GM18870 (cell line): Measurements from ENCODE around the gene LCLAT1.
A peak's percentile ranks its signal among the peaks of the same experiment; 100 is the strongest.
"Not testable (repeated sequence)": the region's sequence is repeated elsewhere in the genome, so short reads cannot be mapped to it uniquely, and the experiment has no call there.

Source experiments
- ATAC-seq: cut with Tn5 transposase; IDR thresholded peaks from one replicate; pipeline ENCODE4 v1.9.1; 2021; ENCODE audit warnings: moderate library complexity; ENCODE audit not compliant: unreplicated experiment

Gene LCLAT1

DNA sequence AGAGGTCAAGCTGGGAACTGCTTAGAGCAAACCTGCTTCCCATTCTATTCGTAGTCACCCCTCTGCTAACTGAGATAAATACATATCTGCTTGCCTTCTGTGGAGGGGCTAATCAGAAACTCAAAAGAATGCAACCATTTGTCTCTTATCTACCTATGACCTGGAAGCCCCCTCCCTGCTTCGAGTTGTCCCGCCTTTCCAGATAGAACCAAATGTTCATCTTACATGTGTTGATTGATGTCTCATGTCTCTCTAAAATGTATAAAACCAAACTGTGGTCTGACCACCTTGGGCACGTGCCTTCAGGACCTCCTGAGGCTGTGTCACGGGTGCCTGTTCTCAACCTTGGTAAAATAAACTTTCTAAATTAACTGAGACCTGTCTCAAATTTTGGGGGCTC lies 66.6 kb downstream of the LCLAT1 start:
- not testable (repeated sequence) for ATAC-seq

DNA sequence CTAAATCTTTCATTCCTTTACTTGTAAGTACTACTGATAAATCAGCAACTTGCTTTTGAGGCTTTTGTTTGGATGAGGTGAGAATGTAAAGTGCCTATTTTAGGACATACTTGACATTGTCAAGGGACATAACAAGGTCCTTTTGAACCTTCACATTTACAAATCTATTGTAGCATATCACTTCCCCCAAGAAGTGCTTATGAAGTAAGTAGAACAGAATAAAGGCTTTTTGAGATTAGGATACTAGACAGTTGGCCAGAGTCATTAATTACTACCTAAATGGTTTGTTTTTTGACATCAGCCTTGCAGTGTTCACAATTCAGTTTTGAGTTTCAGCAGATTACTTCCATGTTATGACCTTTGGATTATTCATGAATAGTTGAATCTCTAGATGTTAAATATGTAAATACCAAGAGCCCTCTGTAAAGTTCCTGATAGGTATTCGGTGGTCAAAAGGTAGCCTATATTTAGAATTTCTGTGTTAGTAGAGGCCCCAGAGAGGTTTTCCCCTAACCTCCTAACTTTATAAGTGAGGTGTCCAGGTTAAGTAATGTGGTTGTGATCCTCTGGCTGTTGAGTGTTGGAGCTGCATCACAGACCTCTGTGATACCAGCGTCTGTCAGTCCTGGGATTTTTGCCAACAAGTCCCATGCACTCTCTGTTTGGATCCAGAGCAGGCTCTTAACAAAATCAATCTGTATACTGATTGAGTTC lies 67.2 kb downstream of the LCLAT1 start:
- ATAC-seq, result peak; percentile 63

DNA sequence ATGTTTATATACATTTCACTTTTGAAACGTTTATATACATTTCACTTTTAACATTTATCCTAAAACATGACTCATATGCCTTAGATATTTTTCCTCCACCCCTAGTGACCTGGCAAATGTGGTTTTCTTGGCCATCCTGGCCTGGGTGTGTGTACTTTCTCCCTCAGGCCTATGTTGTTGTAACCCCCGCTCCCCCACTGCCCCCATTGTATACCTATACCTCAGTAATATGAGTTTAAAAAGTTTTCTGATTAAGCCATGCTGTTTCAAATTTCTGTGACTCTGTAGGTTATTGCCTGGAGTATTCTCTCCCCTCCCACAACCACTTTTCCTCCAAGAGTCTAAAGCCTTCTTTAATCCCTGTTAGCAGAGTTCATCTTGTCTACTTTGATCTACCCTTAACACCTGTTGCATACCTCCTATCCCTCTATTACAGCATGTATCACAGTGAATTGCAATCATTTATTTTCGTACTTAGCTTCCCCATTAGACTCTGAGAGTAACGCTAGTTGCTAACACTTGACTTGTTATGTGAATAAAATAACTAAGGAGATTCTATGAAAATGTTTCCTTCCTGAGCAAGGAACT lies 67.9 kb downstream of the LCLAT1 start:
- ATAC-seq, result no peak

DNA sequence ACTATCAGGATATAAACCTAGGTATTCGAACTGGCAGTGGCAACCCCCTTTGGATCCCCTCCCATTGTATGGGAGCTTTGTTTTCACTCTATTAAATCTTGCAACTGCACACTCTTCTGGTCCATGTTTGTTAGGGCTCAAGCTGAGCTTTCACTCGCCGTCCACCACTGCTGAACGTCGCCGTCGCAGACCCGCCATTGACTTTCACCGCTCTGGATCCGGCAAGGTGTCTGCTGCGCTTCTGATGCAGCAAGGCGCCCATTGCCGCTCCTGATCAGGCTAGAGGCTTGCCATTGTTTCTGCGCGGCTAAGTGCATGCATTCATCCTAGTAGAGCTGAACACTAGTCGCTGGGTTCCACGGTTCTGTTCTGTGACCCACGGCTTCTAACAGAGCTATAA lies 69.1 kb downstream of the LCLAT1 start:
- ATAC-seq, result no peak

DNA sequence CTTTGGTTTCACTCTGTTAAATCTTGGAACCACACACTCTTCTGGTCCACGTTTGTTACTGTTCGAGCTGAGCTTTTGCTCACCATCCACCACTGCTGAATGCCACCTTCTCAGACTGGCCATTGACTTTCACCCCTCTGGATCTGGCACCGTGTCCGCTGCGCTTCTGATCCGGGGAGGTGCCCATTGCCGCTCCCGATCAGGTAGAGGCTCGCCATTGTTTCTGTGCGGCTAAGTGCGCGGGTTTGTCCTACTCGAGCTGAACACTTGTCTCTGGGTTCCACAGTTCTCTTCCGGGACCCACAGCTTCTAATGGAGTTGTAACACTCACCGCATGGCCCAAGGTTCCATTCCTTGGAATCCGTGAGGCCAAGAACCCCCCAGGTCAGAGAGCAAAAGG lies 72.8 kb downstream of the LCLAT1 start:
- ATAC-seq, result no peak

DNA sequence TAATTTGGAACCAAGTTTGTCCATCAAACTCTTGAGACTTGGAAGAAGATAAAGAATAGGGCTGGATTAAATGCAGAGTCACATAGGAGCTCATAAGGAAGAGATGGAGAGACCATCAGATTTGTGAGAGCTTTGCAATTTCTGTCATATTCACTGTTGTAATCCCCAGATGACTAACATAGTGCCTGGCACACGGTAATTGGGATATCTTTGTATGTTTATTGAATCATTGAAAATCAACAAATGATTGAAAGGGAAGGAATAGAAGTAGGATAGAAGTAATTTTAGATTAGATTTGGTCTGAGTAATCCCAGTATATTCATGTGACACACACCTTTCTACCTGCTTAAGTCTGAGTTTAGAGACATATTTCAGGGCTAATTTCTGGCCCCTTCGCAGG lies 75.4 kb downstream of the LCLAT1 start:
- ATAC-seq, result no peak

DNA sequence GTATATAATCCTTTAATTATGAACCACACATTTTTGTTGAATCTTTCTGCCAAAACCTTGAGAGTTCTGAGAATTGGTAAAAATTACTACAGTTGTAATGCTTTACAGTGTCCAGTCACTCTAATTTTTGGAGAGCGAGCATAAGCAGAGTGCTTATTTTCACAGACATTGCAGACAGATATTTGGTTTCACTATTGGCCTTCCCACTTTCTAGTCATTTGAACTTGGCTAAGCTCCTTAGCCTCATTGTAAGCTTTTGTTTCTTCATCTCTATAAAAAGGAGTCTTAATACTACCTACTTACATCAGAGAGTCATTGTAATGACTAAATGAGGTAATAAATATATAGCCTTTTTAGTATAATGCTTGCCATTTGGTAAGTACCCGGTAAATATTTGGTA lies 80.4 kb downstream of the LCLAT1 start:
- no peak for ATAC-seq

DNA sequence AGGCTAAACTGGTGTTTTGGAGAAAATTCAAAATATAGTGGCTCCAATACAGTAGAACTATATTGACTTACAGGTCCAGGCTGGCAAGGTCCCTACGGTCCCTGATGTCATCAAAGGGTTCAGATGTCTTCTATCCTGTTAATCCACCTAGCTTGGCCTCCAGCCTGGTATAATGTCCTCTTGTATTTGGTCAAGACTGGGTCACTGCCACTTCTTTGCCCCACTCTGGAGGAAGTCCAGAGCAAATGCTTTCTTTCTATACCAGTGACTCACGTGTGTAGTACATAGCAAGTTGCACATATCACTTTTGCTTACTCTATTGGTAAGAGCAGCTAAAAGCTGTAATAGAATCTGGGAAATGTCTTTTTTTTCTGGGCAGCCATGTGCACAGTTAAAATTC lies 80.8 kb downstream of the LCLAT1 start:
- ATAC-seq, result no peak

DNA sequence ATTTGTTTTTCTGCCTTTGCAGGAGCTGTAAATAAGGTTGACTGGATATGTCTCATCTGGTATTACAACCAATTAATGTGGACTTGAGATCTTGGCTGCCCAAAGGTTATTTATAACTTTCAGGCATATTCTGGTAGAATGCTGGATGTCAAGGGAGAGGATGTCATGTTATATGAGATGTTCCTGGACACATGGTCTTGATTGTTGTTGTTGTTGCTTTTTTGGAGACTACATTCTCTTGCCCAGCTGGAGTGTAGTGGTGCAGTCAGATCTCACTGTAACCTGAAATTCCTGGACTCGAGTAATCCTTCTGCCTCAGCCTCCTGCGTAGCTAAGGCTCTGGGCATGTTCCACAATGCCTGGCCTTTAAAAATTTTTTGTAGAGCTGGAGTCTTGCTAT lies 83.3 kb downstream of the LCLAT1 start:
- no peak for ATAC-seq

DNA sequence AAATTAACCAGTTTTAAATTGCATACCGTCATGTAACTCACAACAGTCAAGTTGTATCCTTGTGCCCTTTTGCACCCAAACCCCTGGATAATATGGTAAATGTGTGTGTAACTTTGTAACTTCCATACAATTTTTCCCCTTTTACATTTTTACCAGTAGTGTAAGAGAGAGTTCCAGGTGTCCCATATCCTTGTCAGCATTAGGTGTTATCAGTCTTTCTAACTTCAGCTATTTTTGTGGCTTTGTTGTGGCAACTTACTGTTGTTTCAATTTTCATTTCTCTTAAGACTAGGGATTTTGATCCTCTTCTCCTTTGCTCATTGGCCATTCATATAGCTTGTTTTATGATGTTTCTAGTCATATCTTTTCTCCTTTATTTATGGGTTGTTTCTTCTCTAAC lies 94.6 kb downstream of the LCLAT1 start:
- ATAC-seq, result no peak

DNA sequence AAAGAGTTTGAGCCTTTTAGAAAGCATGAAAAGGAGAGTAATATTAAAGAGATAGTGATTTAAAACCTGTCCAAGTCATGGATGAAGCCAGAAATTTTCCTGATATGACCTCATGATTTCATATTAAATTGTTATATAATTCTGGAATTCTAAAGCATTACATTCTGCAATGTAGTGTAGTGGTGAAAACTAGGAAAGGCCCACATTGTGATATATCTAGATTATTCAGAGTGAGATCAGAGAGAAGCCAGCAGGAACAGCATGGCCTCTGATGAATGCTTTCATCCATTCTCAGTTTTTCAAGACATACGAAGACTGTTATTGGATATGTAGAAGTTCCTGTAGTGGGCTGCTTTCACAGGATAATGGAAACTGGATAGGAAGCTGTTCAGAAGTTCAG lies 98.8 kb downstream of the LCLAT1 start:
- no peak for ATAC-seq

DNA sequence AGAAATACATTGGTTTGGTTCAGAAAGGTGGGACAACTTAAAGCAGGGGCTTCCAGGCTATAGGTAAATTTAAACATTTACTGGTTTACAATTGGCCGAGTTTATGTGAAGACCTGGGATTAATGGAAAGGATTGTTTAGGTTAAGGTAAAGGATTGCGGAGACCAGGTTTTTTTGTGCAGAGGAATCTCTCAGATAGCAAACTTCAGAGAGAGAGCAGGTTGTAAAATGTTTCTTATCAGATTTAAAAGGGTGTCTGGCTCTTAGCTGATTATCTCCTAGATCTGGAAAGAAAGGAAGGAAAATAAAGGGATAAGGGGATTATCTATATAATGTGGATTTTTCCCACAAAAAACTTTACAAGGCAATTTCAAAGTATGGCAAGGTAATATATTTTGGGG lies 101.3 kb downstream of the LCLAT1 start:
- ATAC-seq, result no peak

DNA sequence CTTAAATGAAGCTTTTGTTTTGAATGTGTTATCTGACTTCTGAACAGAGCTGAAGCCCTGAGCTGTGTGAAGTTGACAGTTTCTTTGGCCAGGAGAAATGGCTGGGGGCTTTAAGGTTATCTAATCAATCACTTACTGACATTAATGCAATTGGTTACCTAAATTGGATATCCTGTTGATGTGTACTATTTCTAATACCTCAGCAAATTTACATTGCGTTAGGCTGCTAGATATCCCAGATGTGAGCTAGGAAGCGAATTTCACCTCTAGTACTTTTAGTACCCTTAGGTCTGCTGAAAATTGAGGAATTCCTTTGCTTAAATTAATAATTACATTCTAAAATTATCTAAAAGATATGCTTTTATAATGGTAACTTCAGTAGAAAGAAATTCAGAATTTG lies 102.0 kb downstream of the LCLAT1 start:
- no peak for ATAC-seq

DNA sequence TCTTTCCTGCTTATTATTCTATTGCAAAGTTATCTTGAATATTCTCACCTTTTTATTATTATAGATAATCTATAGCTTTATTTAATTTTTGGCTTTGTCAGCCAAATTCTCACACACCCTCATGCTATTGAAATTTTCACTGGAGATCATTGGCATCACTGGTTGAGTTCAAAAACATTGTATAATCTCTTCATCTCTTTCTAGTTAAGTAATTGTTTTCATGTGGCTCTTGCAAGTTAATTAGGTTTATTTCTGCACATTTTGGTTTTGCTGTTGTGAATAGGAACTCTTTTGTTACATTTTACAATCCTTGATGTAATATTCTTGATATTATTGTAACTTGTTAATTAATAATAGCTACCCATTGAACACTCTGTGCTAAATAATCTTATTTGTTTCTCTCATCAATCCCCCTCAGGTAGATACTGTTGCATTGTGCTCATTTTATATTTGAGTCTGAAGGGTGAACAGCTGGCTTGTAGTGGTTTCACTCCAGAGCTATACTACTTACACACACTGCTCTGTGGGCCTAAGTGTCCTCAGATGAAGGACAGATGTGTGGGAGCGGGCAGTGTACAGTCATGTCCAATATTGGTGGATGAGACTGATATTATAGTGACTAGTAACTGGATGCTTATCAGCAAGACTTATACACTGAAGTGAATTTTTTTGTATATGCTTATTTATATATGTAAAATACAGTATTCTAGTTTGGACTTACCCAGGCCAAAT lies 112.7 kb downstream of the LCLAT1 start:
- ATAC-seq, result no peak

DNA sequence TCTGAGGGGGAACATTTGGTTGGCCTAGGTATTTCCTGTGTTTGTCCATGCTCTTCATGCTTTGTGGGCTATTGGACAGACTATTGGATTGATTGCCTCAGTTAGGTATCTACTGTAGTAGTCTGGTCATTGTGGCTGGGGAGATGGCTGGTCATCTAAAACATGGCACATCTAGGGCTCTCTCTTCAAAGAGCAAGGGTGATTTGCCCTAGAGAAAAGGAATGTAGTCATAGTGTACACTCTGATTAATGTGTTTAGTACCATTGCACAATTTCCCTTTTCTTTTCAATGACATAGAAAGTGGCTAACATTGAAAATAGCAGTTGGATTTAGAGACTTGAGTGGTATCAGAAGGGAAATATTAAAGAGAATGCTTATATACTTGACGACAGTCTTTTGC lies 114.3 kb downstream of the LCLAT1 start:
- no peak for ATAC-seq

DNA sequence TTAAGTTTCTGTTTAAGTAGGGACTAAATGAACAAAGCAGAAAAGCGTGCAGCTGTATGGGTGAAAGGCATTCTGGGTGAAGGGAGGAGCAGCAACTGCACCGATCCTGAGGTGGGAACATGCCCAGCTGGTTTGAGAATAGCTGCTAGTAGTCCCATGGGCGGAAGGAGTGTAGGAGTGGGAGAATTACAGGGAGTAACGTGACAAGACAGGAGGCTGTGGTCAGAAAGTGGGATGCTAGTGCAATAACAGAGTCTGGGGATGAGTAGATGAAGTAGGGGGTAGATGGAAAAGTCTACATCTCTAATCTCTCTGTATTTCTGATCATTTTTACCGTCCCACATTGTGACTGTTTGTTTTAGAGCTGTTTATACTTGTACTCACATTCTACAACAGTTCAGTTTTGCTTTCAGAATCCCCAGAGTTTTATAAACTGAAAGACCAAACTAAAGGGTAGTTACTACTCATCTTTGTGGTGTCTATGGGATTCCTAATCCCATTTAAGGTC lies 118.9 kb downstream of the LCLAT1 start:
- no peak for ATAC-seq

DNA sequence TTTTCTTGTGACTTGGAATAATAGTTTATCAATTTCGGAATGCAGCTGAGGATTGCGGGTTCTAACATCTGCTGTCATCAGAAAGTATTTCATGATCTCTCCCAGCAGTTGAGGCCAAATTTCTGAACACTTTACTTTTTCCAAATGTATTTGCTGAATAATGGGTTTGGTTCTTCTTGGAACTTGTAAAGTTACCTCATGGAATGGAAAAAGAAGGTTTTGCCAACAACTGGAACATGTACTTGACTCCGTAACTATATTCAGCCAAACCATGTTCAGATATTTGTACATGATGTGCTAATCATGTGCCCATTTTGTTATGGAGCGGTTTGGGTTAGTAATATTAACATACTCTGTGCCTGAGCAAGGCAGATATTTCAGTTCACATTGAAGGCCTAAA lies 119.6 kb downstream of the LCLAT1 start:
- no peak for ATAC-seq

DNA sequence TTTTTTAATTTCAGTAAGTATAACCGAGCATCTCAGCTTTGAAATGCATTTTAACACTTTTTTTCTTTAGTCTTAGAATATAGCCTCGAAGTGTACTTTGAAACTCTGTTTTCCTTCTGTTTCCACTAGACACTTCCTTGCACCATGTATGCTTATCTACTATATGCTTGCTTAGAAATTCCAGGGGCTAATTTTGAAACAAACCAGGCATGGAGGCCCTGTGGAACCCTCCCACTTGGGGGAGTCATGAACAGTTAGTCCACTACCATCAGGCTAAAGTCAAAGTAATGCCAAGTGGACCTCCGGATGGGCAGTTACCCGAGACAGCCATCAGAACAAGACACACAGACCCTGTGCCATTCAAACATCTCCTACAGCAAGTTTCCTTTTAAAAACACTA lies 120.3 kb downstream of the LCLAT1 start:
- no peak for ATAC-seq

DNA sequence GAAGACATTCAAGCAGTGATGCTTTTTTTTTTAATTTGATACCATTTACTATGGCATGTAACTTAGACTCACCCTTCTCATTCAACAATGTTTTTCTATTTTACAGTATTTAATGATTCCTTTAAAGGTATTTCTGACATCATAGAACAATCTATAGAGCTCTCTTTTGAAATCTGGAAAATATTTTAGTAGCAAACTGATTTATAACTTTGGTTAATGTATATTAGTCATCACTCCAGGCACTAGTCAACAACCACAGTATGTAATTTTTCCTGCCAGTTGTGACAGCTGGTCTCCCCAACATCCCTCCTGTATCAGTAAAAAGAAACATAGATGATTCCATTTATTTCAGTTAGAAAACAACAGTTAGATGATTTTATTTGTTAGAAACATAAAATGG lies 122.9 kb downstream of the LCLAT1 start:
- ATAC-seq, result no peak

DNA sequence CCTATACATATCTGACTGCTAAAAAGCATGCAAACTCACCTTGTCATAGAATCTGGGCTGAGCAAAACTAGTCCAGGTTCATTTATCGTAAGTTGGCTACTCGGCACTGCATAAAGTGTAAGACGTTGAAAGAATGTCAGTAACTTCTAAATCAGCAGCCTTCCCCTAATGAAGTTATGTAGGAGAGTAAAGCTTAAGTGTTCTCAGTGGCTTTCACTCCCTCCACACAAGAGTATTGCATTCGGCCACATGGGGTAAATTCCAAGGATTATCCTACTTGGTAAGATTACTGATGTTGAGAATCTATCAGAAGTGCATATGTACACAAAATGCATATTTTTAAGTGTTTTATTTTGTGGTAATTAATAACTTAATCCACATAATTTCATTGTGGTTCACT lies 130.1 kb downstream of the LCLAT1 start:
- no peak for ATAC-seq

DNA sequence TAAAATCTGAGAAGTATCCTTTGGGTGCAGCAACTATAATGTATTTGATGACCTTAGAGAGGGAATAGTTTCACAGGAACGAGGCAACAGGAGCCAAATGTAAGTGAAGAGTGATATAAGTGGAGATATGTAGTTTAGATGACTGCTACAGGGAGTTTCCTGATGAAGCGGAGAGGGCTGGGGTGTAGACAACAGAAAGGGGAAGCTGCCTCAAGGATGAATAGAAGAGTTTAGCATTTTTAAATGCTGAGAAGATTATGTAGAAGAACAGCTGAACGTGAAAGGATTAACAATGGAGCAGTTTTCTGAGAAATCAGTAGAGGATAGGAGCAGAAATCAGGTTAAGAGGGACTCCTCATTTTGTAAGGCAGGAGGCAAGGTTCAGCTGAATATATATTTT lies 133.3 kb downstream of the LCLAT1 start:
- no peak for ATAC-seq

DNA sequence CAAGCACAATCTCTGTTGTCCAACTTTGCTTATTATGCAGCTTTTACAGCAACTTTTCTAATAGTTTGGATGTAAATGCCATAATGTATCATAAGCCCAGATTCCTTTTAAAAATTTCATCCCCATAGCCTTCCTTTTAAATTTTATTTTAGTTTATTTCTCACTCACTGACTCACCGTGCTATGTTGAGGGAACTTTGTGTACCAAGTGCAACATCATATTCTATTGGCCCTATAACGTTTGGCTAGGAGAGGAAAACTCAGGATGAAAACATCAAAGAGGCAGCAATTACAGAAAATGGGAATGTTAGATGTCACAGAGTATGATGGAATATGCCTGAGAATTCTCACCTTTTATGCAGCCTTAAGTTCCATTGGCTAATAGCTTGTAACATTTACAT lies 135.5 kb downstream of the LCLAT1 start:
- no peak for ATAC-seq
